ENCODE data around the gene AFG3L2.

The AFG3L2 gene

DNA sequence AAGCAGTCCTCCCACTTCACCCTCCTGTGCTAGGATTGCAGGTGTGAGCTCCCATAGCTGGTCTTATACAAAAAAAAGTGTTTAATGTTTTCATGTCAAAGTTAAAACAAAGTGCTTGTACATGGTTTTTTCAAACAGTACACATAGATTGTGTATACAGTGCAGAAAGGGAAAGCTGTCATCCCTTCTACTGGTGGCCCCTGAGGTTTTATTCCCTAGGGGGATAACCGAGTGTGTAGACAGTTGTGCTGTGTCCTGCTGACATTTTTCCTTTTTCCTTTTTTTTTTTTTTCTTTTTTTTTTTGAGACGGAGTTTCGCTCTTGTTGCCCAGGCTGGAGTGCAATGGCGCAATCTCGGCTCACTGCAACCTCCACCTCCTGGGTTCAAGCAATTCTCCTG is 58.2 kb downstream of the AFG3L2 start:
- no peak for DNase-seq

DNA sequence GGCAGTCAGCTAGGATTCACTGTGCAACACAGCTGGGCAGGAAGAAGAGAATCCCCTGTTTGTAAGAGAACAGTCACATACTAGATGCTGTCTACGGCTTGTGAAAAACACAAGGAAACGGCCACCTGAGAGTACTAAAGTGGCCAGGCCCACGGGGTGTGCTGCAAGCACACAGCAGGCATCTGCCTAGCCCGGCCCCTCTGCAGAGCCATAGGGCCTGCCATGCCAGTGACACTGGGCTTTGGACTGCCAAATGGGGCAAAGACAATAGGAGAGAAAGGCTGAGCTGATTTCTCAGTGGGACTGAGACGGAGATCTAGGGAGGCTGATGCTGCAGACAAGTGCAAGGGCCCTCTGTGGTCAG is 58.7 kb downstream of the AFG3L2 start:
- DNase-seq: no peak

DNA sequence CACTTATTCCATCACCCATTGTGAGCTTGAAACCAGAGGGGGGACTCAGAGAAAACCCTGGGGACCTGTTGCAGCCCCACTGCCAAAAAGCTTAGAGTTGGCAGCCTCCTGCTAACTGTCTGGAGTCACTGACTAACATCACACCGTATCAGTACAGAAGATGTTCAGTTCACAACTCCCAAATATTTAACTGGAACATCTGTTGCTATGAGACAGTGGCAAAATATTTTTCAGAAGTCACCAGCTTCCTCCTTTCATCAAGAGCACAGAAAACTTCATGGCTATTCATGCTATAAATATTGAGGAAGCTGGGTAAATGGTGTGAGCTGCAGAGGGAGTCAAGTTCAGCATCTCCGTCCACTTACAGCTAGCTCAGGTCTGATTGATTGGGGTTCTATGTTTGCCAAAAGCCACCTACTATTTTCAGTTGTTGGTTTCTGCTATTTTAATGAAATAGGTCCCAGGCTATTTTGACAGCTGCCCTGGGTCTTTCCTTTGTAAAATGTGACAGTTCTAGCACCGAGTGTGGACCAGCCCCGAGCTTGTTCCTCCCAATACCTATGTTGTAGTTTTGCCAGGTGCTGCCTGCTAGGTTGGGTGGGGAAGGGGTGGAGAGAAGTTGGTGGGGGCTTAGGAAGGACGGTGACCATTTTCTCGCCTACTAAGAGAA is 59.2 kb downstream of the AFG3L2 start:
- DNase-seq: no peak

- no peak for DNase-seq
These were observed 61.1 kb downstream of the AFG3L2 start for GRCh38 chr18:12315911-12316310.

DNA sequence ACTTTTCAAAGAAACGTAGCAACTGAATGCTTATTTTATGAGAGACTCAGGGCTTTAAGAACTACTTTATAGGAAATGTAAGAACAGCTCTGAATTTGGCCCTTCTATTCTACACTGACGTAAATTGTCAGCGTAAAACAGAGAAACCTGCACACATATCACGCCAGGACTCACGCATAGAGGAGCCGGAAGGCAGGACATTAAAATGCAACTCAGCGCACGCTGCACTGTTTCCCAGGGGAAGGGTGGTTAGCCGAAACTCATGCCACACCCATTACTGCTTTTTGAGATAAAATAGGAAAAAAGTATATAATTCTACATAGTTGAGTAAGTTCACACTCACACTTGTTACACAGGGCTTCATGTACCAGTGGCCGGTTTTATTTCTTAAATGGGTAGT is 61.5 kb downstream of the AFG3L2 start:
- DNase-seq: no peak

DNA sequence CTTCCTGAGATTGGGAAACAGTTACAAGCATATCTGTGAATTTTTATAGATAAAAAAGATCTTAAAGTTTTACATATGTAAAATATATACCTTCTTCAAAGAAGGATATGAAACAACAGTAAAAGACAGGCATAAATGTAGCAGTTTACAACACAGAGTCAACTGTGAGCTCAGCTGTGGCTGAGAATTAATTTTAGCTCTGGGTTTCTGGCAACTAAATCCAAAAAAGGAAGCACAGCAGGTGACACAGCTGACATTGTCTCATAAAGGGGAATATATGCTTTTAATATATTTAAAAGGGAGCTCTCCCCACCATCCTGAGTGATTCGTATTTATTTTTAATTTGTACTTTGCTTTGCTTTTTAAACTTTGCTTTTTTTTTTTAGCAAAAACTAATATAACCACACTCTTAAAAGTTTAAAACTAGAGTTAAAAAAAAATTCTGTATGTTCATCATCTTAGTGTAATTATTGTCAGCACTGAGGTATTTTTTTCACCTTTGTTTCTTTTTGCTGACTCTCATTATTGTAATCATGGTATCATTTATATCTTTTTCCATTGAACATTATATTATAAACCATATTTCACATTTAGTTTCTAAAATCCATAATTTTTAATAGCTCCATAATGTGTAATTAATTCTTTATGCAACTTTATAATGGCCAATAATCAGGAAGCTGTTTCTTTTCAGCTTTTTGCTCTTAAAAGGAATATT is 62.3 kb downstream of the AFG3L2 start:
- no peak for DNase-seq

GRCh38 chr18:12313530-12314245 is 63.3 kb downstream of the AFG3L2 start:
- no peak for DNase-seq

DNA sequence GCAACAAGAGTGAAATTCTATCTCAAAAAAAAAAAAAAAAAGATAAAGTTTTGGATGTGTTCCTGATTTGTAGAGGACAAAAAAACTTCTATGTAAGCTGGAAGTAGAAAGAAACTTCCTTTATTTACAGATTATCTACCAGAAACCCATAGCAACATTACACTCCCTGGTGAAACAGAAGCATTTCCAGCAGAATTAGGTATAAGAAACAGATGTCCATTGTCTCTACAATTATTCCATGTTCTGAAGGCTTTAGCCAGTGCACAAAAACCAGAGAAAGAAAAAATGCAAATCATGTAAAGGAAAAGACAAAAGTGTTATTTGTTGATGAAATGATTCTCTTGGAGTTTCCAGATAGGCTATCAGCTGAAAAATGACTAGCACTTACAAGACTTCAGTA is 64.1 kb downstream of the AFG3L2 start:
- no peak for DNase-seq

- no peak for DNase-seq
These were observed 66.3 kb downstream of the AFG3L2 start for GRCh38 chr18:12310762-12311161.

DNA sequence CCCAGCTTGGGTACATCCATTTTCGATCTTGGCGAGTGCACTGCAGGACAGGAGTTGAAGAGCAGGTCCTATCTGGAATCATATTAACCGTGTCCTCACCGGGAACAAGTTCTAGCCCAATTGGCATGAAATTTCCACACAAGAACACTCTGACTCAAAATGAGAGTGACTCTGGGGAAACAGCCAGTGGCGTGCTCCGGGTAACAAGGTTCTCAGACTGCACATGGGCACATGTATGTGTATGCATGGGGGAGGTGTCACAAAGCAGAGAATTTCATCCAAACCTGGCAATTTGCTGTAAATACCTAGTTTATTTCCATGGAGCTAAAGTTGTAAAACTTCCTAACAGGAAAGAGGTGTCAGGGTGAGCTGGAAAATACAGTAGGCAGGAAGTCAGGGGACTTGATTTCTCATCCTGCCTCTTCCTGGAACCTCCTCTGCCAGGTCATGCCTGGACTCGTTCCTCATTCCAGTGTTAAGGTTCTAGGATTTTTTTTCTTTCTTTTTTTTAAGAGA is 67.3 kb downstream of the AFG3L2 start:
- DNase-seq: no peak

GRCh38 chr18:12308386-12309100 is 68.5 kb downstream of the AFG3L2 start:
- DNase-seq: peak; percentile 86

- peak; percentile 61 for DNase-seq
These were observed 69.2 kb downstream of the AFG3L2 start, which contains the start of gene TUBB6 for GRCh38 chr18:12307701-12308385. Gene TUBB6 (plus strand): TSS chr18:12308241. CDS start chr18:12308293, 52 bp downstream.

DNA sequence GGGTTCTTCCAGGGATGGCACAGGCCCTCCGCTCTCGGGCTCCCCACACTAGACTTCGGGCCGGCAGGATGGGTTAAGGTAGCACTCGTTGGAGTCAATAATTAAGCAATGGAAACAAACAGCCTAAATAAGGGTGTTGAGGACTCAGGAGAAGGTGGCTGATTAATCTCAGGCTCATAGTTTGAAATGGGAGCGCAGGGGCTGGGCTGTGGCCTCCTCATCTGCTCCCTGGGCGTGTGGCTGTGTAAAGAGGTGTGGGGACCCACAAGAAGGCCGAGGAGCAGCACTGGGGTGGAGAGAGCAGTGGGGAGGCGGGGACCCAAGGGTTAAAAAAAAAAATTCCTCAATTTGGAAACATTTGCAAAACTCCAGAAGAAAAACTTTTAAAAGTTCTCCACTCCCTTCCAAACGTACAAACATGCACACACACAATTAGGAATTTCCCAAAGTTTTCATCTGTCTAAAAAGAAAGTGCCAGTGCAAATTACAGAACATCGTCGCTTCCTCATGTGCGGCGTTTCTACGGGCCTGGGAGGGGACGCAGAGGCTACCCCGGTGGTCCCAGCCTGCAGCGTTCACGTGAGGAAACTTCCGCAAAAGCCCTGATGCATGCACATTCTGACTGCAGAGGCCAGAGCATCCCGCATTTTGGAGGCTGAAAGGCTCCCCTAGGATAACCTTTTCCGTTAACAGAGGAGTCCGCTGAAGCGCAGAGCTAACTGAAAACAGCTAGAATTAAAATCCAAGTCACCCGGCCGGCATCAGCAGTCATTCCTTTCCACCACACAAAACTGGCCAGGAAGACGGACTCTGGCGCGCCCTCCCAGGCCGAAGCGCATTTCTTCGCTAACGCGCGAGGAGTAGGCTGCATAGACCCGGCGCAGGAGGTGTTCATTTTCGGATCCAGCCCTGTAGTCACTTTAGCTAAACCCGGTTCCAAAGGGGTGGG is 70.0 kb downstream of the AFG3L2 start:
- DNase-seq: peak; percentile 69

DNA sequence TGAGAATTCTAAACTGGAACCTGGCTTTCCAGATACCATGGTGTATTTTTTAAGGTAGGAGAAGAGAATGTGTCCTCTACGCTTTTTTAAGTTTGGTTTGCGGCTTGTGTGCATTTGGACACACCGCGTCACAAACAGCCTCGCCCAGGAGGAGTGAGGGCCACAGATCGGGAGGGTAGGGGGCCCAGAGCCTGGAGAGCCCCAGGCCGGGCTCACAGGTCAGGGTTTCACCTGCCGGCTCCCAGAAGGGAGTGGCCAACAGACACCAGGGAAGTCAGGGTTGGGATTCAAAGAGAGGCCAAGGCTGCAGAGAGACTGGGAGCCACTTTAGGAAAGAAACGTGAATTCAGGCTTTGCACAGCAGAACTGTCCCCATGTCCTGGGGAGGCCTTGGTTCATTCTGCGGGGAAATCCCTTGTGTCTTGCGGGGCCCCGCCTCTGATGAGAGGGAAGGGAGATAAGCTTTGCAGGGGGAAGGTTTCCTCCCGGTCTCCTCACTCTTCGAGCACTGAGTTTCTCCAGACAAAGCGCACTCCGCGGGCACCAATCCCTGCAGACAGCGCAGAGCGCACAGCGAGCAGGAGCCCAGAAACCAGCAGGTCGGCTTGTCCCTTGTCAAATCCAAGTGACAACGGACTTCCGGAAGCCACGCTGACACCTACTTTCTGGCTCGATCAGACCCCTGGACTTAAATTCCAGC is 70.9 kb downstream of the AFG3L2 start:
- DNase-seq: peak; percentile 50

DNA sequence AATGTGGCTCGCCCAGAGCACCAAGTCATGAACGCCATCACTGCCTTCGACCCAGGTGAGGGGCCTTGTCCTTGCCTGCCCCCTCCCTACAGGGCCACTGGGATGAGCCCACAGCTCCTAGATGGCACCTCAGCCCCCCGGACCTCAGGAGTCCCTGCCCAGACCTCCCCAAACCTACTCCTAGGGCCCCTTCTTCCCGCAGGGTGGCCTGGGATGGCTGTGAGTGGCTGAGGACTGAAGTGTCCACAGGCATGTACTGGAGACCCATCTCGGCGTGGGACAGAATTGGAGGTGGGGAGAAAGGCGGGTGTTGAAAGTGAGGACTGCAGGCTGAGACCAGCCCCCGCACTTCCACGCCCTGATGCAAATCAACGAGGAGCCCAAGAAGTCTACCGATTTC is 71.8 kb downstream of the AFG3L2 start:
- no peak for DNase-seq

DNA sequence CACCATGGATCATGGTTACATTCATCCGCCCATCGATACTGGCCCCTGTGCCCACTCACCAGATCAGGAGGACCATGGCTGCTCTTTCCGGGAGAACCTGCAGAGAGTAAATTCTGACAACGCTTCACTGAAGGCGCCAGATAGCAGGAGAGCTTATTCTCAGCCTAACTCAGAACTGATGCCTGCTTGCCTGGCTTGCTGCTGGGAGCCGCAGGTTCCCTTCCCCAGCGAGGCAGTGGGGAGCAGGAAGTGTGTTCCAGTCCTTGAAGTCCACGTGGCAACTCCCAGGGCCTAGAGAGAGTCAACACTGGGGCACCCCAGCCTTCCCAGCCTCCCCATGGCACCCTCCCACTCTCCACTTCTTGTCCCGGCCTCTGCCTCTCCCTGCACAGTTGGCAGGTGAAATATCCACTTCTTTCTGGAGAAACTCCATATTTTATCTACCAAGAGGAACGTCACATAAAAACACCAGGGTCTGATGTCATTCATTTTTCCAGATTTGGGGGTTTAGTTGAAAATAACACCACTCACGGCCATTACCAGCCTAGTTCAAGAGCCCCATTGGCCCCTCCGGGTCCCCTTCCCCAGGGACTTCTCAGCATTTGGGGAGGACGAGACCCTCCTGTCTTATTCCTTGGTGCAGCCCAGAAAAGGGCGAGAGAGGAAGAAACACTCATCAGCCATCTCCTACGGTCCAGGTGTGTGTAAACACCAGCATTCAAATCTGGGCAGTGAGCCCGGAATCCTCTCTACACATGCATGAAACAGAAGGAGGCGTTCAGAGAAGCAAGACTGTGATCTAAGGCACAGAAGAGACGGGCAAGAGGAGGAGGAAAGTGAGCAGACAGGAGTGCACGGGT is 72.4 kb downstream of the AFG3L2 start:
- no peak for DNase-seq

GRCh38 chr18:12302391-12303147 is 74.5 kb downstream of the AFG3L2 start:
- DNase-seq: no peak

DNA sequence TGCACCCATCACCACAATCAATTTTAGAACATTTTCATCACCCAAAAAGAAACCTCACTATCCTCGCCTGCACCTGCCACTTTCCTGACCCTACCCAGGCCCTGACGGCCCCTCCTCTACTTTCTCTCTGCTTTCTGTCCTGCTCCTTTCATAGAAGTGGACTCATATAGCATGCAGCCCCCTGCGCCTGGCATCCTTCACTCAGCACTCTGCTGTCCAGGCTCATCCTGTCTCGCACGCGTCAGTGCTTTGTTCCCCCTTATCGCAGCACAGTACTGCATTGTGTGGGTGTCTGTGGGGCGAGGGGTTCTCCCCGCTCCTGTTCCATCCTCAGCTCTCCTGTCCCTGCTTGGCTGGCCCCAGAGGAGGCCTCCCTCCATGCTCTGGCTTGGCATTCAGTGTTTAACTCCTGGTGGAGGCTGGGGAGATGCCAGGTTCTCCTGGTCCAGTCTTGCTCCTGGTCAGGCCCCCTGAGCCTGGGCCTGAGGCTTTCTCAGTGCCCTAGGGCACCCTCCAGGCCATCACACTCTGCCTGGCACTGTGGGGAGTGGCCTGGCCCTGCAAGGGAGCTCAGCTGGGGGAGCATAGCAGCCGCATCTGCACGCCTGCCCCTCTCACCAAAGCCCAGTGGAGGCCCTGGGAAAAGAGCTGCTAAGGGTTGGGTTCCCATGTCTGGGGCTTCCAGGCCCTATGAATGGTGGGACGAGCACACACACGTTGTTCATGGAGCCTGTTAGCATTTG is 75.6 kb downstream of the AFG3L2 start:
- no peak for DNase-seq
